Mesendoderm (in vitro differentiated cells): Measurements from ENCODE around the gene BET1L.
"Not testable (repeated sequence)": the region's sequence is repeated elsewhere in the genome, so short reads cannot be mapped to it uniquely, and the experiment has no call there.

Experiments
- DNase-seq: peaks from one replicate; pipeline ENCODE4 v3.0.0; 2013
- H2AK5ac ChIP-seq: 2 replicates; pipeline ENCODE4 v1.6.1; 2013; ENCODE audit warnings: low read length, inconsistent platforms
- H2BK120ac ChIP-seq: 2 replicates; pipeline ENCODE4 v1.6.1; 2013; ENCODE audit warnings: low read depth, mild to moderate bottlenecking, low read length, moderate library complexity, mixed read lengths
- H2BK15ac ChIP-seq: replicated peaks from 2 replicates; pipeline ENCODE4 v1.6.1; 2013; ENCODE audit warnings: low read depth, mild to moderate bottlenecking, moderate library complexity
- H2BK5ac ChIP-seq: 2 replicates; pipeline ENCODE4 v1.6.1; 2013; ENCODE audit warnings: low read length, inconsistent platforms
- H3K18ac ChIP-seq: 2 replicates; pipeline ENCODE4 v1.6.1; 2013; ENCODE audit warnings: mild to moderate bottlenecking, low read length, mixed read lengths
- H3K23ac ChIP-seq: one replicate; pipeline ENCODE4 v1.6.1; 2013; ENCODE audit warnings: low read length
- H3K27ac ChIP-seq: 2 replicates; pipeline ENCODE4 v1.5.1; 2013; ENCODE audit warnings: low read depth, mild to moderate bottlenecking, inconsistent platforms, low read length, moderate library complexity
- H3K27me3 ChIP-seq: 2 replicates; pipeline ENCODE4 v1.6.1; 2013; ENCODE audit warnings: low read length, control low read depth, mild to moderate bottlenecking, inconsistent platforms; ENCODE audit not compliant: insufficient read depth, poor library complexity
- H3K36me3 ChIP-seq: 2 replicates; pipeline ENCODE4 v1.6.1; 2013; ENCODE audit warnings: low read length, inconsistent platforms; ENCODE audit not compliant: control insufficient read depth, insufficient read depth
- H3K4ac ChIP-seq: one replicate; pipeline ENCODE4 v1.6.1; 2013; ENCODE audit warnings: low read depth, mild to moderate bottlenecking, low read length, moderate library complexity
- H3K4me1 ChIP-seq: 2 replicates; pipeline ENCODE4 v1.6.1; 2013; ENCODE audit warnings: low read depth, low read length, inconsistent platforms; ENCODE audit not compliant: control insufficient read depth
- H3K4me2 ChIP-seq: 2 replicates; pipeline ENCODE4 v1.6.1; 2013; ENCODE audit warnings: low read length
- H3K4me3 ChIP-seq: 2 replicates; pipeline ENCODE4 v1.5.1; 2013; ENCODE audit warnings: mild to moderate bottlenecking, low read length
- H3K56ac ChIP-seq: one replicate; pipeline ENCODE4 v1.6.1; 2013; ENCODE audit warnings: low read length
- H3K79me1 ChIP-seq: 2 replicates; pipeline ENCODE4 v1.6.1; 2013; ENCODE audit warnings: low read length, inconsistent platforms
- H3K79me2 ChIP-seq: 2 replicates; pipeline ENCODE4 v1.6.1; 2013; ENCODE audit warnings: mild to moderate bottlenecking, low read length; ENCODE audit not compliant: control insufficient read depth, insufficient read depth
- H3K9ac ChIP-seq: 2 replicates; pipeline ENCODE4 v1.6.1; 2013; ENCODE audit warnings: low read length, inconsistent platforms
- H4K5ac ChIP-seq: one replicate; pipeline ENCODE4 v1.6.1; 2013; ENCODE audit warnings: low read length
- H4K8ac ChIP-seq: one replicate; pipeline ENCODE4 v1.6.1; 2013; ENCODE audit warnings: low read depth, mild to moderate bottlenecking, control low read depth, low read length, moderate library complexity
- WGBS: extraction: QIAGEN DNeasy Blood & Tissue Kit; methylation state at CpG from one replicate; pipeline ENCODE4 v1.1.7; 2013; ENCODE audit warnings: low lambda C conversion rate, missing lambda C conversion rate; ENCODE audit not compliant: insufficient coverage; ENCODE audit errors: extremely low coverage; 5-methylcytosine and 5-hydroxymethylcytosine counted together

Gene BET1L

DNA sequence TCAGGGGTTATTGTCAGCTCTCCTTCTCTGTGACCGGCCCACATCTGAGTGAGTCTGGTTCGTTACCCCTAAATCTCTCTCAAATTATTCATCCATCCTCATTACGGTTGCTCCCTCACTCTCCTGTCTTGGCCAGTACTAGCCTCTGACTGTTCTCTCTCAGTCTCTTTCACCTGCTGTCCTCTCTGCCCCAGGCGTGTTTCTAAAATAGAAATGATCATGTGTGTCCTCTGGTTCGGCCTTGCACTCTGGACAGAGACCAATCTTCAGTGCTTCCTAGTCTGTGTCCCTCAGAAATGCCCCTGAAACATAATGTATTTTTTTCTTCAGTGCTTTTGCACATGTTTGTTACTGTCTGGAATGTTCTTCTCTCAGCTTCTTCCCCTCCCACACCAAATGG is 34.4 kb upstream of the BET1L start:
- Histone ChIP-seq H3K4me3 (no peak overlapping the region), H3K18ac (no peak overlapping the region), H4K5ac (no peak overlapping the region), H3K23ac (no peak overlapping the region), H3K27ac (no peak overlapping the region), H3K9ac (no peak overlapping the region), H3K36me3 (peaks cover 3% of the 10 kb centered on the region), H2BK15ac (no peak overlapping the region), H2BK120ac (no peak overlapping the region), H2AK5ac (no peak overlapping the region), H3K27me3 (no peaks in the 10 kb centered on the region), H3K4me2 (no peak overlapping the region), H3K79me2 (peaks cover 19% of the 10 kb centered on the region), H3K4ac (no peak overlapping the region), H2BK5ac (no peak overlapping the region), H4K8ac (no peak overlapping the region), H3K56ac (no peak overlapping the region), H3K79me1 (peaks cover 10% of the 10 kb centered on the region), H3K4me1 (no peaks in the 10 kb centered on the region)
- no peak for DNase-seq
- no CpG with 5 or more reads among the region's 5 CpGs for WGBS

DNA sequence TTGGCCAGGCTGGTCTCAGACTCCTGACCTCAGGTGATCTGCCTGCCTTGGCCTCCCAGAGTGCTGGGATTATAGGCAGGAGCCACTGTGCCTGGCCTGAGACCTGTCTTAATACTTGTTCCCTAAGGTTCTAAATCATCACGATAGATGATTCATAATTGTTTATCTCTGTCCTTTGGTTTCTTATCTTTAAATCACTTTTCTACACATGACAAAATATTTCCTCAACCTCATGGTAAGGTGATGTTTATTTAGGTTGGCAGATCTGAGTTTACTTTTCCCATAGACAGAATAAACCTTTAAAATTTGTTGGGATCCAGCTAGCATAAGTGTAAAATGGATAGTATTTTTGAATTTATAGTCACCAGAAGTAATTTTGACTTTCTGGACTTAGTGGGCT is 33.1 kb upstream of the BET1L start:
- Histone ChIP-seq H3K27ac (no peak overlapping the region), H4K8ac (no peak overlapping the region), H3K27me3 (no peaks in the 10 kb centered on the region), H3K9ac (no peak overlapping the region), H3K4me1 (no peaks in the 10 kb centered on the region), H3K4me3 (no peak overlapping the region), H3K79me2 (peaks cover 19% of the 10 kb centered on the region), H3K18ac (no peak overlapping the region), H2BK120ac (no peak overlapping the region), H3K4me2 (no peak overlapping the region), H3K4ac (no peak overlapping the region), H3K36me3 (peaks cover 3% of the 10 kb centered on the region), H3K56ac (no peak overlapping the region), H4K5ac (no peak overlapping the region), H3K23ac (no peak overlapping the region), H2BK5ac (no peak overlapping the region), H2AK5ac (no peak overlapping the region), H3K79me1 (peaks cover 10% of the 10 kb centered on the region), H2BK15ac (no peak overlapping the region)
- WGBS, result no CpG with 5 or more reads among the region's 1 CpG
- DNase-seq, result no peak

DNA sequence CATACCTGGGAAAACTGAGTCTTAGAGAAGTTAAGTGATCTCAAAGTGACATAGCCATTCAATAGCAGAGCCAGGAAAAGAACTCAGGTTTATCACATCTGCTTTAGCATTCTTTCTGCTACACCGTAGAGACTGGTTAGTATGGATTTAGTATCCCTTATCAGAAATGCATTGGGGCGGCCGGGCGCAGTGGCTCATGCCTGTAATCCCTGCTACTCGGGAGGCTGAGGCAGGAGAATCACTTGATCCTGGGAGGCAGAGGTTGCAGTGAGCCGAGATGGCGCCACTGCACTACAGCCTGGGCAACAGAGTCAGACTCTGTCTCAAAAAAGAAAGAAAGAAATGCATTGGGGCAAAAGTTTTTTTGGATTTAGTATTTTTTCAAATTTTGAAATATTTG is 31.1 kb upstream of the BET1L start:
- H3K4me3 ChIP-seq, result not testable (repeated sequence)

DNA sequence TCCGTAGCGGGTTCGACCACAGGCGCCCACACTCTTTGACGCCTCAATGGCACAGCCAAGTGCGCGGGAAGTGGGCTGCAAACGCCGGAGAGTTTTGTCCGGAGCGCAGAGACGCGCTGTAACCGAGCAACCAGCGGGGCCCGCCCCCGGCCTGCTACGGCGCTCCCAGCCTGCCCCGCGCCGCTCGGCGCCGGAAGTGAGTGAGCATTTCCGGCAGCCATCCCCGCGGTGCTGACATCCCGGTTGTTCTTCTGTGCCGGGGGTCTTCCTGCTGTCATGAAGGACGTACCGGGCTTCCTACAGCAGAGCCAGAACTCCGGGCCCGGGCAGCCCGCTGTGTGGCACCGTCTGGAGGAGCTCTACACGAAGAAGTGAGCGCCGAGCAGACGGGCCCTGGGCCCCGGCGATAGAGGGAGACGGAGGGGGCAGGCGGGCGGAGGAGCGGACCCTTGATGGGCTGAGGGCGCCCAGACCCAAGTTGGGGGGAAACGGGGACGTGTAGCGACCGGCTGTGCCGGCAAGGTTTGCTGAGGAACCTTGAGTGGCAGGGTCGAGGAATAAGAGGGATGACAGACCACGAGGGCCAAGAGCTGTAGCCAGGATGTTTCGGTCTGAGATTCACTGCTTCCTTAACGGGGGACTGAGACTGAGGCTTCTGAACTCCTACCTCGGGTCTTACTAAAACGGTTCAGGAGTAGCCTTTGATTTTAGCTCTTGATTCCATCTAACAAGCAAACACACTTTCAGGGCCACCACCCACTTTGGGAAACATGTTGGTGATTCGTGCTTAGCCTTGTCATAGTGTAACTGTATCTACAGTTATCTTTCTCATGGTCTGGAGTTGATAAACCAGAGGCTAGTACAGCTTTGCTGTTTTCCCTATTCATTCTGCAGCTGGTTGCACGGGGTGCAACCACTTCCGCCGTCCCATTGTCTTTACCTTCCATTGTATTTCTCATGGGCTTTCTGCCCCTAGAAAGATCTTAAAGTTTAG is 29.9 kb upstream of the BET1L start, which contains the start of gene PSMD13:
Gene PSMD13 (plus strand): TSS at position 203 of the 994 bp plus-strand sequence. CDS start 74 bp downstream, at position 277.
- no peaks in the 10 kb centered on the region for H3K36me3 ChIP-seq
- H3K79me1 ChIP-seq, result peaks cover 10% of the 10 kb centered on the region
- H4K5ac ChIP-seq, result no peak within 1 kb of the TSS
- H3K27ac ChIP-seq, result peak within 1 kb of the TSS; percentile 84
- H2BK120ac ChIP-seq, result no peak within 1 kb of the TSS
- no peak within 1 kb of the TSS for H2AK5ac ChIP-seq
- H3K23ac ChIP-seq, result no peak within 1 kb of the TSS
- no peak within 1 kb of the TSS for H2BK5ac ChIP-seq
- peak within 1 kb of the TSS; percentile 76 for H3K4me3 ChIP-seq
- peak within 1 kb of the TSS; percentile 88 for H3K56ac ChIP-seq
- no CpG with 5 or more reads among the region's 62 CpGs for WGBS
- peak within 1 kb of the TSS; percentile 84 for H3K4me2 ChIP-seq
- peak within 1 kb of the TSS; percentile 89 for H3K18ac ChIP-seq
- no peak within 1 kb of the TSS for H2BK15ac ChIP-seq
- peak within 1 kb of the TSS; percentile 86 for H3K9ac ChIP-seq
- H3K4ac ChIP-seq, result no peak within 1 kb of the TSS
- peak within 1 kb of the TSS; percentile 77 for H4K8ac ChIP-seq
- peak; percentile 89 for DNase-seq
- peaks cover 19% of the 10 kb centered on the region for H3K79me2 ChIP-seq
- H3K4me1 ChIP-seq, result no peaks in the 10 kb centered on the region
- no peaks in the 10 kb centered on the region for H3K27me3 ChIP-seq

More for the DNA sequence above, 31.1 kb upstream of the BET1L start:
- H3K23ac ChIP-seq, H3K36me3 ChIP-seq, DNase-seq, H3K27me3 ChIP-seq, H2BK5ac ChIP-seq, H3K18ac ChIP-seq, H3K4me2 ChIP-seq, H3K4ac ChIP-seq, H3K56ac ChIP-seq, H4K8ac ChIP-seq, H2BK120ac ChIP-seq, H4K5ac ChIP-seq, H2AK5ac ChIP-seq, H3K9ac ChIP-seq, H2BK15ac ChIP-seq, H3K4me1 ChIP-seq, H3K27ac ChIP-seq: not testable (repeated sequence)
- WGBS, result no CpG with 5 or more reads among the region's 7 CpGs
- peaks cover 19% of the 10 kb centered on the region for H3K79me2 ChIP-seq
- peaks cover 10% of the 10 kb centered on the region for H3K79me1 ChIP-seq

DNA sequence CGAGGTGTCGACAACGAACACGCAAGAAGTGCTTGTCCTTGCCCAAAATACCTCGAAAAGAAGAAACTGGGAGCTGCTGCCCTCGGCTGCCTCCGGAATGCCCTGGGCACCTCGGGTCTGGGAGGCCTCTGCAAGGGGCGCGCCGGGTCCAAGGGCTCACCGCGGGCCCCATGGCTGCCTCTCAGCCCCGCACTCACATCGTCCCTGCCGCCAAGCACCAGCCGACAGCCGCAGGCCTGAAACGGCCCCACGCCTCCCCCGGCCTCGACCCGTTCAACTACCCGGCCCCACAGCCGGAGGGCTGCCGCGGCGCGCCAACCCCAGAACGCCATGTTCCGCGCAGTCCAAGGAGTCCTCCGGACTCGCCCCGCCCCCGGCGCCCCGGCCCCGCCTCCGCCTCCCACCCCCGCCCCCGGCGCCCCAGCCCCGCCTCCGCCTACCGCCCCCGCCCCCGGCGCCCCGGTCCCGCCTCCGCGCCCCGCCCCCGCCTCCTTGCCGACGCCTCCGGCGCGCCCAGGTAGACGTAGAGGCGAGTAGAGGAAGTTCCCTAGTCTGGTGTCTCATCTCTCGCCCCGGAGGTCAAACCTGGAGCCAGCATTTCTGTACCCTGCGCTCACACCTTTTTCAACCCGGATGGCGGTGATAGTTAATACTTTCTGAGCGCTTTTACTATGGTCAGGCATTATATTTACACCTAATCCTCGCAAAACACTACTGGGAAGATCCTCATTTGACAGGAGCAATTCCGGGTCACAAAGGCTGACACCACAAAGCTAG is 29.0 kb upstream of the BET1L start, which contains the start of gene SIRT3:
Gene SIRT3 (minus strand): TSS at position 346 of the 777 bp plus-strand sequence. CDS start 14 bp downstream, at position 332.
- Histone ChIP-seq H2BK15ac (no peak within 1 kb of the TSS), H3K4ac (no peak within 1 kb of the TSS), H2BK5ac (no peak within 1 kb of the TSS), H2BK120ac (no peak within 1 kb of the TSS), H3K23ac (no peak within 1 kb of the TSS), H4K8ac (peak within 1 kb of the TSS; percentile 77), H4K5ac (no peak within 1 kb of the TSS), H3K36me3 (no peaks in the 10 kb centered on the region), H3K4me1 (no peaks in the 10 kb centered on the region), H3K79me1 (peaks cover 5% of the 10 kb centered on the region), H3K27me3 (no peaks in the 10 kb centered on the region), H3K4me2 (peak within 1 kb of the TSS; percentile 84), H3K9ac (peak within 1 kb of the TSS; percentile 86), H3K56ac (peak within 1 kb of the TSS; percentile 88), H3K18ac (peak within 1 kb of the TSS; percentile 89), H3K4me3 (peak within 1 kb of the TSS; percentile 76), H3K79me2 (peaks cover 19% of the 10 kb centered on the region), H2AK5ac (no peak within 1 kb of the TSS), H3K27ac (peak within 1 kb of the TSS; percentile 84)
- no CpG with 5 or more reads among the region's 70 CpGs for WGBS
- DNase-seq, result peak; percentile 93
